Kidney (tissue), 14 donors: ENCODE data around the gene OAS2. TPM values are rescaled to one million over a fixed set of nuclear protein-coding genes. Genes with fewer than 3 reads are reported as not detected.
A peak's percentile ranks its signal among the peaks of the same experiment; 100 is the strongest.
"Not testable (repeated sequence)": the region's sequence is repeated elsewhere in the genome, so short reads cannot be mapped to it uniquely, and the experiment has no call there.

Experiments
- DNase-seq, 5 donors: peaks; one replicate each; pipeline ENCODE4 v3.0.0-alpha.2; 2013 to 2020
- FAIRE-seq: peaks from 2 replicates; lab custom pipeline; 2012; peaks lifted over from hg19 to GRCh38; lab: Jason Lieb, UNC
- H3K27ac ChIP-seq, 2 donors: one replicate each; pipeline ENCODE4 v1.7.0; 2013; ENCODE audit warnings: low read depth in 2 of 2, low read length in 2 of 2, inconsistent platforms in 1 of 2
- H3K27me3 ChIP-seq: one replicate; pipeline ENCODE4 v1.7.1; 2013; ENCODE audit warnings: low read length, inconsistent platforms; ENCODE audit not compliant: control insufficient read depth, insufficient read depth
- H3K36me3 ChIP-seq, 3 donors: one replicate each; pipeline versions ENCODE4 v1.7.0 to v1.7.1; 2013; ENCODE audit warnings: low read length in 3 of 3, control low read depth in 1 of 3, inconsistent platforms in 1 of 3; ENCODE audit not compliant: insufficient read depth in 3 of 3, control insufficient read depth in 2 of 3
- H3K4me1 ChIP-seq, 3 donors: one replicate each; pipeline versions ENCODE4 v1.7.0 to v1.7.1; 2013; ENCODE audit warnings: low read length in 3 of 3, inconsistent platforms in 1 of 3, low read depth in 1 of 3; ENCODE audit not compliant: control insufficient read depth in 2 of 3, insufficient read depth in 2 of 3
- H3K4me3 ChIP-seq, 3 donors: one replicate each; pipeline versions ENCODE4 v1.7.0 to v1.8.1; 2013; ENCODE audit warnings: low read length in 3 of 3, control low read depth in 1 of 3, inconsistent platforms in 1 of 3
- H3K9ac ChIP-seq, 3 donors: one replicate each; pipeline versions ENCODE4 v1.7.0 to v1.7.1; 2013; ENCODE audit warnings: low read length in 3 of 3, control low read depth in 1 of 3, inconsistent platforms in 1 of 3
- H3K9me3 ChIP-seq, 3 donors: one replicate each; pipeline versions ENCODE4 v1.7.0 to v1.7.1; 2013; ENCODE audit warnings: low read length in 3 of 3, control low read depth in 1 of 3, inconsistent platforms in 1 of 3; ENCODE audit not compliant: control insufficient read depth in 2 of 3, insufficient read depth in 1 of 3
- intact Hi-C: fragments of 100-400 bp; cut with DNase I; formaldehyde crosslinking; loops from one replicate; pipeline ENCODE4 v1.11.1; 2022
- polyA plus RNA-seq: library from polyadenylated mRNA; stranded (reverse); fragments of 350-450 nt; fragmentation: Illumina TruSeq; extraction: RNeasy Lipid Tissue Mini Kit (QIAGEN cat#74804); gene quantifications from one replicate; pipeline ENCODE4 v1.2.3, GENCODE V29; 2014; ENCODE audit warnings: low read depth, low replicate concordance; ENCODE audit not compliant: insufficient read depth
- total RNA-seq: library from RNA; stranded (reverse); fragmentation: NEBNext Ultra II Directional; extraction: Animal tissue kit (Norgen Biotek cat#: 25700); gene quantifications from one replicate; pipeline ENCODE4 v1.2.1, GENCODE V29; 2021
- TF ChIP-seq, protein P1 (sequence below): IDR thresholded peaks from 3 replicates; pipeline ENCODE4 v1.5.1; 2012; ENCODE audit warnings: mild to moderate bottlenecking, moderate library complexity, borderline replicate concordance; ENCODE audit not compliant: insufficient read depth; ENCODE audit errors: extremely low read depth
- donor health status: control.
- donor health status: control.
- donor health status: control.
- donor health status: control.
- donor health status: control.
- donor health status: DM: yes; HTN: yes; CAD: no.
- donor health status: Normal renal cell carcinoma (clear cell type).

OAS2 gene
- total and polyA plus RNA-seq, 2 donors from 2014 or later: 5.0 to 11.7 TPM

DNA sequence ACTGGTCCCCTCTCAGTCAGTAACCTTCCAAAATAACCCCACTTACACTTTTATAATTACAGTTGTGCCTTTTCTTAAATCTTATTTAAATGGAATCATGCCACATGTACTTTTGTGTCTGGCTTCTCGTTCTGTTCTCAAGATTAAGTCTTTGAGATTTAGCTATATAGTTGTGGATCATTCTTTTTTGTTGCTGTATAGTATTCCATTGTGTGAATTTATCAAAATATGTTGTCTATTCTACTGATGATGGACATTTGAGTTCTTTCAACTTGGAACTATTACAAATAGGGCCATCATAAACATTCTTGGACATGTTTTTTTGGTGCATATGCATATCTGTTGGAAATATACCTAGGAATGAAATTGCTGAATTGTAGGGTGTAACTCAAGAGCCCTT is 31.0 kb upstream of the OAS2 start:
- H3K36me3 ChIP-seq: peaks cover 0 to 2% (median 0%) of the 10 kb centered on the region in 3 donors

DNA sequence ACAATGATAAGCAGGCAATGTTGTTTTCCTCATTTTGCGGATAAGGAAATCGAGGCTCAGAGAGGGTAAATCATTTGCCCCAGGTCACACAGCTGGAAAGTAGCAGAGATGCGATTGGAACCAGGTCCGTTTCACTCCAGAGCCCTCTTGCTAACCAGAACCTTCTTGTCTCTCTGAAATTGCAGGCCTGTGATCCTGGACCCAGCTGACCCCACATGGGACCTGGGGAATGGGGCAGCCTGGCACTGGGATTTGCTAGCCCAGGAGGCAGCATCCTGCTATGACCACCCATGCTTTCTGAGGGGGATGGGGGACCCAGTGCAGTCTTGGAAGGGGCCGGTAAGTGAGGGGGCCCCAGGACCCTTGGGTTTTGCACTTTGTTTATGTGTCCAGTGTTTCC is 30.6 kb upstream of the OAS2 start:
- intact Hi-C loops: no loop called here
- DNase-seq (no peak), FAIRE-seq (no peak)
- no peak overlapping the region for H3K9ac ChIP-seq
- H3K27me3 ChIP-seq: no peaks in the 10 kb centered on the region
- no peak overlapping the region for H3K27ac ChIP-seq
- peaks cover 0 to 2% (median 0%) of the 10 kb centered on the region in 3 donors for H3K36me3 ChIP-seq
- no peak overlapping the region for H3K4me3 ChIP-seq
- peaks cover 0 to 2% (median 0%) of the 10 kb centered on the region in 3 donors for H3K9me3 ChIP-seq
- TF ChIP-seq, protein P1, sequence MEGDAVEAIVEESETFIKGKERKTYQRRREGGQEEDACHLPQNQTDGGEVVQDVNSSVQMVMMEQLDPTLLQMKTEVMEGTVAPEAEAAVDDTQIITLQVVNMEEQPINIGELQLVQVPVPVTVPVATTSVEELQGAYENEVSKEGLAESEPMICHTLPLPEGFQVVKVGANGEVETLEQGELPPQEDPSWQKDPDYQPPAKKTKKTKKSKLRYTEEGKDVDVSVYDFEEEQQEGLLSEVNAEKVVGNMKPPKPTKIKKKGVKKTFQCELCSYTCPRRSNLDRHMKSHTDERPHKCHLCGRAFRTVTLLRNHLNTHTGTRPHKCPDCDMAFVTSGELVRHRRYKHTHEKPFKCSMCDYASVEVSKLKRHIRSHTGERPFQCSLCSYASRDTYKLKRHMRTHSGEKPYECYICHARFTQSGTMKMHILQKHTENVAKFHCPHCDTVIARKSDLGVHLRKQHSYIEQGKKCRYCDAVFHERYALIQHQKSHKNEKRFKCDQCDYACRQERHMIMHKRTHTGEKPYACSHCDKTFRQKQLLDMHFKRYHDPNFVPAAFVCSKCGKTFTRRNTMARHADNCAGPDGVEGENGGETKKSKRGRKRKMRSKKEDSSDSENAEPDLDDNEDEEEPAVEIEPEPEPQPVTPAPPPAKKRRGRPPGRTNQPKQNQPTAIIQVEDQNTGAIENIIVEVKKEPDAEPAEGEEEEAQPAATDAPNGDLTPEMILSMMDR: no peak
- no peaks in the 10 kb centered on the region for H3K4me1 ChIP-seq

More for the DNA sequence above, 31.0 kb upstream of the OAS2 start:
- Histone ChIP-seq H3K27ac (no peak overlapping the region), H3K9me3 (no peaks in the 10 kb centered on the region), H3K9ac (no peak overlapping the region), H3K4me3 (no peak overlapping the region), H3K27me3 (no peaks in the 10 kb centered on the region), H3K4me1 (no peaks in the 10 kb centered on the region)
- TF ChIP-seq, protein P1: no peak
- DNase-seq (no peak), FAIRE-seq (no peak)
- intact Hi-C loops: no loop called here

DNA sequence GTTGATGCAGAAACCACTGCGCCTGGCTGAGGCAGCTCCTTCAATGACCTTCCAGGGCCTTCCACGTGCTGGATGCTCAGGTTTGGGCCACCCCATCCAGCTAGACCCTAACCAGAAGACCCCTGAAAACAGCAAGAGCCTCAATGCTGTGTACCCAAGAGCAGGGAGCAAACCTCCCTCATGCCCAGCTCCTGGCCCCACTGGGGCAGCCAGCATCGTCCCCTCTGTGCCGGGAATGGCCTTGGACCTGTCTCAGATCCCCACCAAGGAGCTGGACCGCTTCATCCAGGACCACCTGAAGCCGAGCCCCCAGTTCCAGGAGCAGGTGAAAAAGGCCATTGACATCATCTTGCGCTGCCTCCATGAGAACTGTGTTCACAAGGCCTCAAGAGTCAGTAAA is 29.5 kb upstream of the OAS2 start:
- intact Hi-C loops: no loop called here
- TF ChIP-seq, protein P1: no peak
- FAIRE-seq (no peak), DNase-seq (no peak)
- H3K4me3 ChIP-seq: no peak overlapping the region
- peaks cover 0 to 2% (median 0%) of the 10 kb centered on the region in 3 donors for H3K9me3 ChIP-seq
- peaks cover 0 to 2% (median 0%) of the 10 kb centered on the region in 3 donors for H3K36me3 ChIP-seq
- H3K27me3 ChIP-seq: no peaks in the 10 kb centered on the region
- H3K4me1 ChIP-seq: no peaks in the 10 kb centered on the region
- H3K9ac ChIP-seq: no peak overlapping the region
- no peak overlapping the region for H3K27ac ChIP-seq

DNA sequence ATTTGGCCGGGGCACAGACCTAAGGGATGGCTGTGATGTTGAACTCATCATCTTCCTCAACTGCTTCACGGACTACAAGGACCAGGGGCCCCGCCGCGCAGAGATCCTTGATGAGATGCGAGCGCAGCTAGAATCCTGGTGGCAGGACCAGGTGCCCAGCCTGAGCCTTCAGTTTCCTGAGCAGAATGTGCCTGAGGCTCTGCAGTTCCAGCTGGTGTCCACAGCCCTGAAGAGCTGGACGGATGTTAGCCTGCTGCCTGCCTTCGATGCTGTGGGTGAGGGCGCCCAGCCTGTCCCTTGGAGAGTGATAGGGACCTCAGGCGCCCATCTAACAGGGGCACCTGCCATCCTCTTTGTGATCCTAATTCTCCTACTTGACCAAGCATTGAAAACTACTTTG is 27.6 kb upstream of the OAS2 start:
- H3K27ac ChIP-seq: no peak overlapping the region
- H3K36me3 ChIP-seq: no peaks in the 10 kb centered on the region
- no peaks in the 10 kb centered on the region for H3K27me3 ChIP-seq
- peaks cover 0 to 2% (median 0%) of the 10 kb centered on the region in 3 donors for H3K9me3 ChIP-seq
- FAIRE-seq: no peak
- intact Hi-C loops: no loop called here
- TF ChIP-seq, protein P1: no peak
- peak in 1 of 5 donors; percentile 9 for DNase-seq
- no peak overlapping the region for H3K9ac ChIP-seq
- H3K4me1 ChIP-seq: no peaks in the 10 kb centered on the region
- no peak overlapping the region for H3K4me3 ChIP-seq

DNA sequence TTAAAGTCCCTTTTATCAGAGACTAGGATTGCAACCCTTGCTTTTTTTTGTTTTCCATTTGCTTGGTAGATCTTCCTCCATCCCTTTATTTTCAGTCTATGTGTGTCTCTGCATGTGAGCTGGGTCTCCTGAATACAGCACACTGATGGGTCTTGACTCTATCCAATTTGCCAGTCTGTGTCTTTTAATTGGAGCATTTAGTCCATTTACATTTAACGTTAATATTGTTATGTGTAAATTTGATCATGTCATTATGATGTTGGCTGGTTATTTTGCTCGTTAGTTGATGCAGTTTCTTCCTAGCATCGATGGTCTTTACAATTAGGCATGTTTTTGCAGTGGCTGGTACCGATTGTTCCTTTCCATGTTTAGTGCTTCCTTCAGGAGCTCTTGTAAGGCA is 21.2 kb upstream of the OAS2 start:
- H3K27ac ChIP-seq, DNase-seq, H3K9ac ChIP-seq, H3K9me3 ChIP-seq, H3K4me3 ChIP-seq, FAIRE-seq, H3K27me3 ChIP-seq, H3K36me3 ChIP-seq, H3K4me1 ChIP-seq, intact Hi-C loops: not testable (repeated sequence)
